Measurements from ENCODE around the gene MST1R. TPM values are rescaled to one million over a fixed set of nuclear protein-coding genes. Genes with fewer than 3 reads are reported as not detected.

MST1R gene
- 1.3 and 1.4 TPM in 2 replicates for total RNA-seq (2014; rRNA removed; shearing (Covaris generic))

GRCh38 chr3:49903451-49904424, at the start of gene MST1R:
MST1R (minus strand) TSS chr3:49903873; CDS start chr3:49903609, 264 bp downstream.

DNA sequence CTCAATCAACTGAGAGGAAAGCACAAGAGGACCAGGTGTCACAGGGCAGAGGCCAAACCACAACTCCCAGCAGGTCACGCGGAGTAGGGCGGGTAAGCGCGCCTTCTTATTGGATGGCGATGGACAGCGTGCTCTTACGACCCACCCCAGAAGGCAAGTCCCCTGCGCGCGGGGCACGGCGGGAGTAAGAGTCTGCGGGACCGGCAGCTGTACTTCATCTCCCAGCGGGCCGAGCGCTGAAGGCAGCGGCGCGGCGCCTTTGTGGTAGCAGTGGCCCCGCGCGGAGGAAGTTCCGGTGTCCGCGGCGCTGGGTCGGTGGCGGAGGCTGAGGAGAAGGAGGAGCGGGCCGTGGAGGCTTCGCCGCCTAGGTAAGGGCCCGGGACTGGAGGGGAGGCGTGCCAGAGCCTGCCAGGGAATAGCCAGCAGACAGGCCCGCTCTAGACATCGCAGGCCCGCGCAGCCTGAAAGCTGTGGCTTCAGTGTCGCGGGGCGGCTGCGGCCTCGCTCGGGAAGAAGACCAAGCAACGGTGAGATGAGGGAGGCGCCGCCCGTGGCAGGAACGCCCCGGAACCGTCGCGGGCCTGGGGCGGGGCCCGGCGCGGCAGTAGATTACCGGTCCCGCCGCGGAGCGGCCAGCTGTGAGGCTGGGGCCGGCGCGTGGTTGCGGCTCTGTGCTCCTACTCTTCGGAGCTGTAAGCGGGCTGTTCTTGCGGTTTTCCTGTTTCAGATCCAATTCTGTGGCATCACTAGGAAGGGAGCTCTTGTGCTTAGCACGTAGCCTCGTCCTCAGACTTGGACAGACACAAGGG, 36.4 kb upstream of the MST1R start, which contains the start of gene RBM6:
TSS of gene RBM6 (plus strand) at position 293 of the 809 bp plus-strand sequence. CDS start 22,492 bp downstream, outside the sequence.

GRCh38 chr3:49929291-49930167, 25.9 kb upstream of the MST1R start, which contains the start of gene MON1A:
MON1A (minus strand) TSS chr3:49929811; CDS start chr3:49913346, 16,465 bp downstream.

DNA sequence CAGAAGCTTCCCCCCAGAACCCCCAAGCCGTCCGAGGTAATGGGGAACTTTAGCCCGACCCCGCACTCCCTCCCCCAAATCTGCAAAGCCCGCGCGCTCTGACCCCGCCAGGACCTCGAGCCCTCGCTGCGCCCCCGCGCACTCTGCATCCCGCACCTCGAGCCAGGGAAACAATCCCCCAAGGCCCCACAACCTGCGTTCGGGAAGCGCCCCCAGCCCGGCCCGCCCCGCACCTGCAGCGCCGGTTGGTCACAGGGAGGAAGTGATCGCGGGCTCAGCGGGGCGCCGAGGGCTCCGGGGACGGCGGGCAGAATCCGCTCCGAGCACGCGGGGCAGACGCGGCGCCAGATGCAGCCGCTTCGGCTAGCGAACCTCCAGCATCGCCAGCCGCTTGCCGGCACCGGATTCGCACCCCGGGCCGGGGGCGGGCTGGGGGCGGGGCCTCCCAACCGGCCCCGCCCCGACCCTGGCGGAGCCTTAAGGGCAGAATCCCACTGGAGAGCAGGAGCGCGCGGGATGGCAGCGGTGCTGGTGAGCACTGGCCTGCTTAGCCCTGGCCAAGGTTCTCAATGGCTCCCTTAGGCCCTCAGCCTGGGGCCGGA, 34.0 kb downstream of the MST1R start, which contains the start of gene CAMKV:
TSS of gene CAMKV (minus strand) at position 382 of the 602 bp plus-strand sequence. CDS start 7,518 bp downstream, outside the sequence.

GRCh38 chr3:49856181-49857005, 47.3 kb downstream of the MST1R start, which contains the start of gene TRAIP:
TRAIP (minus strand) TSS chr3:49856564; CDS start chr3:49856453, 111 bp downstream.

Small RNAs within 50 kb of the gene (small RNA-seq; reads per million reads assigned to genes)
- not detected for gene RN7SL217P

Other genes starting within 250 kb of the MST1R start
- gene APEH, start 229.5 kb downstream of the MST1R start, total RNA-seq (2014; rRNA removed; shearing (Covaris generic)): 118 and 124 TPM in 2 replicates
- 7.4 and 8.0 TPM in 2 replicates for gene MST1, start 214.4 kb downstream of the MST1R start, total RNA-seq (2014; rRNA removed; shearing (Covaris generic))
- 31.3 and 47.1 TPM in 2 replicates for gene RNF123, start 214.3 kb downstream of the MST1R start, total RNA-seq (2014; rRNA removed; shearing (Covaris generic))
- 4.3 and 4.4 TPM in 2 replicates for gene AMIGO3, start 184.2 kb downstream of the MST1R start, total RNA-seq (2014; rRNA removed; shearing (Covaris generic))
- 33.8 and 36.5 TPM in 2 replicates for gene GMPPB, start 179.9 kb downstream of the MST1R start, total RNA-seq (2014; rRNA removed; shearing (Covaris generic))
- 32.7 and 36.0 TPM in 2 replicates for gene IP6K1, start 117.3 kb downstream of the MST1R start, total RNA-seq (2014; rRNA removed; shearing (Covaris generic))
- gene CDHR4, start 104.0 kb downstream of the MST1R start, total RNA-seq (2014; rRNA removed; shearing (Covaris generic)): 0.11 and 0.26 TPM in 2 replicates
- 0.68 and 1.7 TPM in 2 replicates for gene INKA1, start 100.6 kb downstream of the MST1R start, total RNA-seq (2014; rRNA removed; shearing (Covaris generic))
- gene UBA7, start 89.9 kb downstream of the MST1R start, total RNA-seq (2014; rRNA removed; shearing (Covaris generic)): 8.3 and 8.9 TPM in 2 replicates
- gene TRAIP, start 47.3 kb downstream of the MST1R start, total RNA-seq (2014; rRNA removed; shearing (Covaris generic)): 11.6 and 16.4 TPM in 2 replicates
- not detected in 2 replicates for gene CAMKV, start 34.0 kb downstream of the MST1R start, total RNA-seq (2014; rRNA removed; shearing (Covaris generic))
- 12.3 and 16.0 TPM in 2 replicates for gene MON1A, start 25.9 kb upstream of the MST1R start, total RNA-seq (2014; rRNA removed; shearing (Covaris generic))
- 59.4 and 79.9 TPM in 2 replicates for gene RBM6, start 36.3 kb upstream of the MST1R start, total RNA-seq (2014; rRNA removed; shearing (Covaris generic))
- 144 and 173 TPM in 2 replicates for gene RBM5, start 185.0 kb upstream of the MST1R start, total RNA-seq (2014; rRNA removed; shearing (Covaris generic))

Data from A375 (cell line).